ENCODE results near the gene CAMTA1.

Gene CAMTA1

GRCh38 chr1:7048395-7048794, 263.1 kb downstream of the CAMTA1 start:
- H3K4me1 Mint-ChIP-seq (ENCODE audit: low read depth) = no peaks in the 10 kb centered on the region

GRCh38 chr1:7049913-7050625, 264.8 kb downstream of the CAMTA1 start:
- no peaks in the 10 kb centered on the region for H3K36me3 Mint-ChIP-seq (ENCODE audit: low read depth)
- peaks cover 10% of the 10 kb centered on the region for H3K9me3 Mint-ChIP-seq
- no peaks in the 10 kb centered on the region for H3K4me1 Mint-ChIP-seq (ENCODE audit: low read depth)
- intact Hi-C loops (cut with micrococcal nuclease) = no loop called here
- peaks cover 4% of the 10 kb centered on the region for H3K27me3 Mint-ChIP-seq
- no peak overlapping the region for H3K27ac Mint-ChIP-seq
- H3K4me3 Mint-ChIP-seq = no peak overlapping the region

More at GRCh38 chr1:7048395-7048794, 263.1 kb downstream of the CAMTA1 start:
- Mint-ChIP-seq H3K36me3 (ENCODE audit: low read depth) (no peaks in the 10 kb centered on the region), H3K27ac (no peak overlapping the region), H3K4me3 (no peak overlapping the region), H3K27me3 (peaks cover 6% of the 10 kb centered on the region), H3K9me3 (no peaks in the 10 kb centered on the region)
- intact Hi-C loops (cut with micrococcal nuclease) = no loop called here

- peaks cover 10% of the 10 kb centered on the region for H3K9me3 Mint-ChIP-seq
- no peak overlapping the region for H3K4me3 Mint-ChIP-seq
- intact Hi-C loops (cut with micrococcal nuclease) = no loop called here
- no peaks in the 10 kb centered on the region for H3K36me3 Mint-ChIP-seq (ENCODE audit: low read depth)
- H3K27me3 Mint-ChIP-seq = peaks cover 4% of the 10 kb centered on the region
- H3K4me1 Mint-ChIP-seq (ENCODE audit: low read depth) = no peaks in the 10 kb centered on the region
- no peak overlapping the region for H3K27ac Mint-ChIP-seq
These were observed 265.8 kb downstream of the CAMTA1 start for GRCh38 chr1:7050751-7051665.

- peaks cover 4% of the 10 kb centered on the region for H3K27me3 Mint-ChIP-seq
- no peaks in the 10 kb centered on the region for H3K4me1 Mint-ChIP-seq (ENCODE audit: low read depth)
- H3K4me3 Mint-ChIP-seq = no peak overlapping the region
These were observed 267.4 kb downstream of the CAMTA1 start for GRCh38 chr1:7052701-7053100.

GRCh38 chr1:7060745-7061144, 275.5 kb downstream of the CAMTA1 start:
- Mint-ChIP-seq H3K9me3 (no peaks in the 10 kb centered on the region), H3K4me1 (ENCODE audit: low read depth) (no peaks in the 10 kb centered on the region), H3K27ac (no peak overlapping the region), H3K27me3 (peaks cover 2% of the 10 kb centered on the region), H3K4me3 (no peak overlapping the region), H3K36me3 (ENCODE audit: low read depth) (no peaks in the 10 kb centered on the region)
- intact Hi-C loops (cut with micrococcal nuclease) = no loop called here

More at GRCh38 chr1:7052701-7053100, 267.4 kb downstream of the CAMTA1 start:
- H3K36me3 Mint-ChIP-seq (ENCODE audit: low read depth) = no peaks in the 10 kb centered on the region
- intact Hi-C loops (cut with micrococcal nuclease) = no loop called here
- H3K9me3 Mint-ChIP-seq = peaks cover 10% of the 10 kb centered on the region
- no peak overlapping the region for H3K27ac Mint-ChIP-seq

GRCh38 chr1:7062346-7063061, 277.2 kb downstream of the CAMTA1 start:
- H3K27me3 Mint-ChIP-seq = peaks cover 2% of the 10 kb centered on the region
- no peak overlapping the region for H3K4me3 Mint-ChIP-seq
- no peaks in the 10 kb centered on the region for H3K4me1 Mint-ChIP-seq (ENCODE audit: low read depth)

GRCh38 chr1:7063981-7064380, 278.7 kb downstream of the CAMTA1 start:
- intact Hi-C loops (cut with micrococcal nuclease) = no loop called here
- H3K4me3 Mint-ChIP-seq = no peak overlapping the region
- H3K27ac Mint-ChIP-seq = no peak overlapping the region
- no peaks in the 10 kb centered on the region for H3K36me3 Mint-ChIP-seq (ENCODE audit: low read depth)
- no peaks in the 10 kb centered on the region for H3K9me3 Mint-ChIP-seq
- peaks cover 2% of the 10 kb centered on the region for H3K27me3 Mint-ChIP-seq
- no peaks in the 10 kb centered on the region for H3K4me1 Mint-ChIP-seq (ENCODE audit: low read depth)

More at GRCh38 chr1:7062346-7063061, 277.2 kb downstream of the CAMTA1 start:
- no peaks in the 10 kb centered on the region for H3K36me3 Mint-ChIP-seq (ENCODE audit: low read depth)
- H3K9me3 Mint-ChIP-seq = no peaks in the 10 kb centered on the region
- H3K27ac Mint-ChIP-seq = no peak overlapping the region
- intact Hi-C loops (cut with micrococcal nuclease) = no loop called here

- H3K9me3 Mint-ChIP-seq = no peaks in the 10 kb centered on the region
- H3K4me1 Mint-ChIP-seq (ENCODE audit: low read depth) = no peaks in the 10 kb centered on the region
- intact Hi-C loops (cut with micrococcal nuclease) = no loop called here
- H3K27me3 Mint-ChIP-seq = peaks cover 20% of the 10 kb centered on the region
- H3K36me3 Mint-ChIP-seq (ENCODE audit: low read depth) = no peaks in the 10 kb centered on the region
- no peak overlapping the region for H3K4me3 Mint-ChIP-seq
- no peak overlapping the region for H3K27ac Mint-ChIP-seq
These were observed 283.3 kb downstream of the CAMTA1 start for GRCh38 chr1:7068552-7068951.

GRCh38 chr1:7069931-7070330, 284.7 kb downstream of the CAMTA1 start:
- Mint-ChIP-seq H3K4me1 (ENCODE audit: low read depth) (no peaks in the 10 kb centered on the region), H3K9me3 (no peaks in the 10 kb centered on the region), H3K4me3 (no peak overlapping the region), H3K27me3 (peaks cover 20% of the 10 kb centered on the region), H3K36me3 (ENCODE audit: low read depth) (no peaks in the 10 kb centered on the region), H3K27ac (no peak overlapping the region)
- intact Hi-C loops (cut with micrococcal nuclease) = loop anchor here (5.0 kb wide), 1 partner anchor 348 kb away; no protein-coding TSS in a partner anchor

GRCh38 chr1:7070389-7071029, 285.3 kb downstream of the CAMTA1 start:
- intact Hi-C loops (cut with micrococcal nuclease) = loop anchor here (5.0 kb wide), 1 partner anchor 348 kb away; no protein-coding TSS in a partner anchor
- H3K4me1 Mint-ChIP-seq (ENCODE audit: low read depth) = no peaks in the 10 kb centered on the region
- no peaks in the 10 kb centered on the region for H3K36me3 Mint-ChIP-seq (ENCODE audit: low read depth)
- H3K9me3 Mint-ChIP-seq = no peaks in the 10 kb centered on the region
- H3K27ac Mint-ChIP-seq = no peak overlapping the region
- no peak overlapping the region for H3K4me3 Mint-ChIP-seq
- peaks cover 18% of the 10 kb centered on the region for H3K27me3 Mint-ChIP-seq

- peaks cover 4% of the 10 kb centered on the region for H3K27me3 Mint-ChIP-seq
- no peaks in the 10 kb centered on the region for H3K36me3 Mint-ChIP-seq (ENCODE audit: low read depth)
- H3K4me3 Mint-ChIP-seq = no peak overlapping the region
- no peaks in the 10 kb centered on the region for H3K4me1 Mint-ChIP-seq (ENCODE audit: low read depth)
- intact Hi-C loops (cut with micrococcal nuclease) = no loop called here
- no peak overlapping the region for H3K27ac Mint-ChIP-seq
- H3K9me3 Mint-ChIP-seq = peaks cover 9% of the 10 kb centered on the region
These were observed 290.9 kb downstream of the CAMTA1 start for GRCh38 chr1:7076117-7076516.

GRCh38 chr1:7076572-7076971, 291.3 kb downstream of the CAMTA1 start:
- H3K9me3 Mint-ChIP-seq = peaks cover 9% of the 10 kb centered on the region
- no peaks in the 10 kb centered on the region for H3K36me3 Mint-ChIP-seq (ENCODE audit: low read depth)
- H3K27me3 Mint-ChIP-seq = peaks cover 4% of the 10 kb centered on the region
- no peak overlapping the region for H3K4me3 Mint-ChIP-seq
- H3K4me1 Mint-ChIP-seq (ENCODE audit: low read depth) = no peaks in the 10 kb centered on the region
- intact Hi-C loops (cut with micrococcal nuclease) = no loop called here
- no peak overlapping the region for H3K27ac Mint-ChIP-seq

GRCh38 chr1:7077136-7077535, 291.9 kb downstream of the CAMTA1 start:
- Mint-ChIP-seq H3K36me3 (ENCODE audit: low read depth) (no peaks in the 10 kb centered on the region), H3K4me3 (no peak overlapping the region), H3K9me3 (peaks cover 9% of the 10 kb centered on the region), H3K27ac (no peak overlapping the region), H3K4me1 (ENCODE audit: low read depth) (no peaks in the 10 kb centered on the region), H3K27me3 (peaks cover 4% of the 10 kb centered on the region)
- intact Hi-C loops (cut with micrococcal nuclease) = no loop called here

All from dendritic cell treated with granulocyte-macrophage colony-stimulating factor and Interleukin-4, amounts not matched to agents 40 ng/mL and 50 ng/mL, for 4 days (primary cell).